Colon (tissue), 2 donors: ENCODE data around the gene TGFBI.

Experiments used
- FAIRE-seq: peaks from 2 replicates; lab custom pipeline; 2012; peaks lifted over from hg19 to GRCh38; lab: Jason Lieb, UNC
- donor health status: control.
- donor health status: control.

The TGFBI gene

DNA sequence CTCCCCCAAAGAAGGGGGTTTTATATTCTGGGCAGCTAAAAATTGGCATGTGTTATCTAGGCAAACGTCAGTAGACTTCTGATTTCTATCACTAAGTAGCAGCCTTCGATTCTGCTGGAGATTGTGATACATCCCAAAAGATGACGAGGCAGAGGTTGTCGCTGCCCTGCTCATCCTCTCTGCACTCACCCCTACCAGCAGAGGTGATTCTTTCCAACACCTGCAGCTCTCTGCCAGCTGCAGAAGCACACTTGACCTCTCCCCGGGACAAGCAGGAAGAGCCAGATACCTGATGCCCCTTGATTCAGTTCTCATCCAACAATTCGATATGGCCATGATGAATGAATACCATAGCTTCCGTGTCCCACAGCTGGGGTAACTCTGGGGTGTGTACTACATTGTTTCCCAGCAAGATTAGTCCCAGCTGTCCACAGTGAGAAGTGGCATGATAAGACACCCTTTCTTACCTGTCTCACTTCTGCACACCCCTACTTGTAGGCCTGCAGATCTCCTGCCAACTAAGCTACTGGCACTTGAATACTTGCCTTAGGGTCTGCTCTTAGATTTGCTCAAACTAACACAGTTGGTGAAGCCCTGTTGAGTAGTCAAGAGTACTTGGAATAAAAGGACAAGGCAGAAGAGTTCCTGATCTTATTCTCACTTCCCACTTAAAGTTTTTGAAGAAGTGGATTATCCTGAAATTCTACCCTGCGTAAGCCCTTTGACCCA is 66.3 kb downstream of the TGFBI start:
- FAIRE-seq: no peak

DNA sequence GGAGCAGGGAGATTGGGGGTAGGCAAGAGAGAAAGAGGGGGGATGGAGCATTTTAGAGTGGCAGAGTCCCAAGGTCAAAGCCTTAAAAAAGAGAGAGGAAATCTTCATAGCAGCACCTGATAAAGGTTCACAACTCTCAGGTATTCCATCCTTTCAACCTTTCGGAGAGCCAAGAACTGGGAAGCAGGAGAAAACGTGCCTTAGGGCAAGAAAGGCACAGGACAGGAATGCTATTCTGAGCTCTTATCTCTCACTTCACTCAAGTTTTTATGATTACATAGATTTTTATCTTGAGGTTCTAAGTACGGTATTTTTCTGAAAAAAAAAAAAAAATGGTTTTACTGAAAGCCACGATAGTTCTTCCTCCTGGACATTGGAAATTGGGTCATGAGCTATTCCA is 69.4 kb downstream of the TGFBI start:
- no peak for FAIRE-seq

DNA sequence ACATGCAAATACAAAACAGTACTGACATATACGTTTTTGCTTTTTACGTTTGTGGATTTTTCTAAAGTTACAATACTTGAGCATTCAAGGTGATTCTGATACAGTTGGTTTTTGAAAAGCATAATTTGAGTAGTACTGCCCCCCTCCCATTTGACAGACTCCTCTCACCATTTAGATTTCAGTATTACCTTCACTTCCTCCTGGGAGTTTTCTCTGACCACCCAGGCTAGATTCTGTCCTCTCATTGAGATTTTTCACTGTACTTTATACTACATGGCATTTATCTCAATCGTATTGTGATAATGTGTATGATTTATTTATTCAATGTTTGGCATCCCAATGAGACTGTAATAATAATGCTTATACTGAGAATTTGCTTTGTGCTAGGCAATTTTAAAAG is 71.1 kb downstream of the TGFBI start:
- FAIRE-seq: no peak

DNA sequence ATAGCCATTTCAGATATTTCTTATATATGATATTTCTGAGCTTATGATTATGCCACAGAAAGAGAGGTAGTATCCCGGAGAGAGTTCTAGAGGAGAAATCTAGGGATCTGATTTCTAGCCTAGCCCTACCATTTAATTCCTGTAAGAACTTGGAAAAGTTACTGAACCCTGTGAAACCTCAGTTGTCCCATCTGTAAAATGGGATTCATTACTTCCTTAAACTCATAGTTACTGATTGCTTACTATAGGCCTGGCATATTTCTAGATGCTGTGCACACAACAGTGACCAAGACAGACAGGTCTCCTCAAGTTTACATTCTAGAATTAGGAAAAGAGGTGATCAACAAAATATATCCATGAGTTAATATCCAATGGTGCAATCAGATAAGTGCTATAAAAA is 73.1 kb downstream of the TGFBI start:
- FAIRE-seq: no peak

DNA sequence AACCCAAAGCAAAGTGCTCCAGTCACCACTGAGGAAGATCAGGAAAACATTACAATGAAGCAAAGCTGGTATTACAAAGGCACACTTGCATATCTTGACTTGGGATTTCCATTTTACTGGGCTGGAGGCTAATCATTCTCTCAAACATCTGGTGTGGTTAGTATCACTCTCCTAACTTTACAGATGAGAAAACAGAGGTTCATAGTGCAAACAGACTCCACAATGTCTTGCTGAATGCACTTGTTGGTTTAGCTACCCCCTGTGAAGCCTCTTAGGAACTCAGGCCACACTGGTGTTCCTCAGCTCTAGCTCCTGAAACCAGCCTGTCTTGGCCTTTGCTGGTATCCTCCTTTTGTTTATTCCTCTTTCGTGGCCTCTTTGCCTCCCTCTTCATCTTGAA is 74.3 kb downstream of the TGFBI start:
- no peak for FAIRE-seq

DNA sequence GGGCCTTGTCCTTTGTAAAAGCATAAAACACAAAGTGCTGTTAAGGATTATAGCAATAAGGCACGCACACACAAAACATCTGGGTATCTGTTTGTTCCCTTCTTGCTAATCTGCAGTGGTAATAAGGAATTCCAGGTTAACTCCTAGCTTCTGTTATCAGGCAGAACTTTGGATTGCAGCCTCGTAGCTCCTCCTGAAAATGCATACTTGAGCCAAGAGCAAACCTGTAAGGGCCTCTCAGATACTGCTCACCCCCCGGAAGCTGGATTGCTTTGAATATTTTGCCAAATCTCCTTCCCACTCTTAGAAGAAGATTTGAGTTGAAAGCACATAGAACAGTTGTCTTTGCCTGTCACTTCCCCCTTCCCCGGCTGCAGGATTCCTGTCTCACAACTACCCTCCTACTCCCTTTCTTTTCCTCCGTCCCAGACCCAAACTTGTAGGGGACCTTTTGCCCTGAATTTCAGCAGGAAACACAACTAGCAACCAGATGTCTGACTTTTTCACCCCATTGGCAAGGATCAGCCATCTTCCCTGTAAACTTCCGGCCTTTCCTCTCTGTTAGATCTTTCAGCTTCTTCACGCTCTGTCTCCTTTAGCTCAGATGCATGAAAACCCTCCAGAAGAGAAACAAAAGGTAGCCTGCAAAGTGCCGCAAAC is 75.6 kb downstream of the TGFBI start:
- no peak for FAIRE-seq

DNA sequence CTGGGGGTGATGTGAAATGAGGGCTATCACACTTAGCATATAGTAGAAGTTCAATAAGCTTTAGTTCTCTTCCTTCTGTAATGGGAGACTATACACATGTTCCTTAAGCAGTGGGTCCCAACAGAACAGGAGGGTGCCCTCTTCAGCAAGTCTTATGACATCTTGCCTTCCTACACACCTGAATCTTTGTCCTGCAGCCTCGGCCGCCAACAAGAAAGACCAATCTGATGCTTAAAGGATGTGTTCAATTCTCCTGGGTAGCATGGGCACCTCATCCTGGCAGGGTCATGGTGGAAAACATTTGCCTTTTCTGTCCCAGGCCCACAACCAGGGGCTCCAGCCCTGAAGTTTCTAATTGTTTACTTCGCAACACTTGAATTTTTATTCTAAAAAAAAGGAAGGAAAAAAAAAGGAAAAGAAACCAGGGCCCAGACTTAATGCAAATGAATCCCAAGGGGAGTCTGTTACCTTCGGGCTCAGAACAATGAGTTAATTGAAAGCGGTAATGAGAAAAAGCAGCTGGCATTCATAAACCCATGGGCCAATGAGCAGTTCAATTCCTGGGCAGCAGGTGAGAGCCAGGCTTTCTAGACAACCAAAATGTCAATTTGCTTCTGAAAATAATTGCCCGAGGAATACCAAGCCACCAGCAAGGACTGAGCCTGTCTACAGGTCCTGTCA is 77.7 kb downstream of the TGFBI start:
- no peak for FAIRE-seq

DNA sequence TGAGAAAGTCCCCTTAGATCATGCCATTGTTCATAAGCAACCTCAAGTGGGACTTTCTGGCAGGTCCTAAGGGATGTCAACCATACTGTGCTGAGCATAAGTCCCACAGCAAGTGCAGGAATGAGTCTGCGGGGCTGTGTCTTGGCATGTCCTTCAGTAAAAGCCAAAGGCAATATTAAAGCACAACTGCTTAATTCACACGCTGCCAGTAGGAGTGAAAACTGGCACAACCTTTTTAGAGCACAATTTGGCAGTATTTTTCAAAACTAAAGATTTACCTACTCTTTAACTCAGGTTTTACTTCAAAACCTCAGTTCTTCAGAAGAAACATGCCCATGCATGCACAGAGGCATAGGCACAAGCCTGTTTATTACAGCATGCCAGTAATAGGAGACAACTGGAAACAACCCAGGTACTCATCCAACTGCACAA is 79.4 kb downstream of the TGFBI start:
- FAIRE-seq: no peak

DNA sequence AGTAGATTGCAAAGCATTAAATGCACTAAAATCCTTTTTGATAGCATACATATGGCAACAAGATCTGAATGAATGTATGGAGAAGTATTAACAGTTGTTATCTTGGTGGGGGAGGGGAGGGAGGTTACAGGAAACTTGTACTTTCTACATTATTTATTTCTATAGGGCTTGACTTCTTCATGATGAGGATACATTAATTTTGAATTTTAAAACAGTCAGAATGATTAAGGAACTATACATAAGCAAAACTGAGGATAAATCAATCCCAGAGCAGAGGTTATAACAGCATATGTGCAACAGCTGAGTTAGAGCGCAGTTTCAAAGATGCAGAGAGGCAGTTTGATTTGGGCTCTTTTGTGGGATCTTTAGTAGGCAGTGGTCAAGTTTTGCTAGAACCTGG is 80.0 kb downstream of the TGFBI start:
- no peak for FAIRE-seq

DNA sequence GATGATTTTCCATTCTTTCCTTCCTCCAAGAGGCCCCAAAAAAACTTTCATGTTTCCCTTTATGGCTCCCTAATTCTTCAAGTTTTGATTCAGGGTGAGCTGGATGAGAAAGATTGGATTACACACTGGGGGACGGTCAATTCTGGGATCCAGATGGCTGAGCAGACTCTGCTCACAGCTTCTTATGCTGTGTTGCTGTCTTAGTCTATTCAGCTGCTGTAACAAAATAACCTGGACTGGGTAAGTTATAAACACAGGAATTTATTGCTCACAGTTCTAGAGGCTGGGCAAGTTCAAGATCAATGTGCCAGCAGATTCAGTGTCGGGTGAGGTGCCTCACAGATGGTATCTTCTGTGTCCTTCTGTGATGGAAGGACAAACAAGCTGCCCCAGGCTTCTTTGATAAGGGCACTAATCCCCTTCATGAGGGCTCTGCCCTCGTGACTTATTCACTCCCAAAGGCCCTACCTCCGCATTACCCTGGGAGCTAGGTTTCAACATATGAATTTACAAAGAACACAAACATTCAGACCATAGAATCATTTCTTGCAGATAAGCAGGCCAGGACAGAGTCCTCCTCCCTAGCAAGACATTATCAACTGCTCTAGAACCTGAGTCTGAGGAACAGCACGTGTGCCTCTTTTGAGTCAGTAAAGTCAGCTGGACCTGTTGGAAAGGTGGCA is 80.8 kb downstream of the TGFBI start:
- no peak for FAIRE-seq
